NCI-H2029 (cell line): ENCODE results near the gene CH25H.
"Not testable (repeated sequence)": the region's sequence is repeated elsewhere in the genome, so short reads cannot be mapped to it uniquely, and the experiment has no call there.

Experiments
- DNase-seq: peaks from one replicate; lab custom pipeline; 2025; lab: John Stamatoyannopoulos, UW

The CH25H gene

GRCh38 chr10:89201345-89202032, 5.6 kb downstream of the CH25H start:
- no peak for DNase-seq

DNA sequence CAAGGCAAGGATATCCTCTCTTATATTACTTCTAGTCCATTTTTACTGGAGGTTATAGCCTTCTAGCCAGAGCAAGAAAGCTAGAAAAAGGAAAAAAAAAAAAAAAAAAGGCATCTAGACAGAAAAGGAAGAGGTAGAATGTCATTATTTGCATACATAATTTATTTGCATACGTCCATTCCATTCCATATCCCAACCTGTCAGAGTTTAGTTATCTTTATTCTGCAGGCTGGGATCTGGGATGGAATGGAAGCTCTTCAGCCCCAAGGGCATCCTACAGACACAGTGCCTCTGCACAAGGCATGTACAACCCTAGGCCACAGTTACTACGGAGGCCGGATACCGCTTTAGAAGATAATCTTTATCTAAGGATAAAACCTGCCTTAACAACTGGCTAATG, 9.6 kb downstream of the CH25H start:
- DNase-seq: no peak

DNA sequence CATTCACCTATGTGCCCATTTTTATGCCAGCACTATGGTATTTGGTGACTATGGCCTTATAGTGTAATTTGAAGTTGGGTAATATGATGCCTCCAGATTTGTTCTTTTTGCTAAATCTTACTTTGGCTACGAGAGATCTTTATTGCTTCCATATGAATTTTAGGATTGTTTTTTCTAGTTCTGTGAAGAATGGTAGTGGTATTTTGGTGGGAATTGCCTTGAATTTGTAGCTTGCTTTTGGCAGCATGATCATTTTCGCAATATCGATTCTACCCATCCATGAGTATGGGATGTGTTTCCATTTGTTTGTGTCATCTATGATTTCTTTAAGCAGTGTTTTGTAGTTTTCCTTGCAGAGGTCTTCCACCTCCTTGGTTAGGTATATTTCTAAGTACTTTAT, 15.8 kb downstream of the CH25H start:
- not testable (repeated sequence) for DNase-seq

GRCh38 chr10:89189211-89189734, 17.8 kb downstream of the CH25H start:
- DNase-seq: no peak

DNA sequence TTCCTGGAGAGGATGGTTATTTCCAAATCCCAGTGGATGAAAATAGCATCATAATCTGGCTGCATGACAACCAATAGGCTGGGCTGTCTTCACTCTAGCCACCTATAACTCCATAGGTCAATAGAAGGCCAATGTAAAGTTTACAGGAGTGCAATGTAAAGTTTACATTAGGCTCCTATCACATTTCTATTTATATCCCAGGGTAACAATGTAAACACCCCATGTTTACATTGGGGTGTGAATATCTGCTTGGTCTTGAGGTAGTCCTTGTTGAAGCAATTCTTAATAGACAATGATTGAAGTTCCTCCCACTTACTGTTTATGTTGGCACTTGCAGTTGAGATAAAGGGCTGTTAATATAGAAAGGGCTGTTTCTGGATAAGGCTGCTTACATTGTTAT, 21.5 kb downstream of the CH25H start:
- DNase-seq: no peak

- DNase-seq: no peak
Measured at GRCh38 chr10:89184638-89185037, 22.5 kb downstream of the CH25H start.

DNA sequence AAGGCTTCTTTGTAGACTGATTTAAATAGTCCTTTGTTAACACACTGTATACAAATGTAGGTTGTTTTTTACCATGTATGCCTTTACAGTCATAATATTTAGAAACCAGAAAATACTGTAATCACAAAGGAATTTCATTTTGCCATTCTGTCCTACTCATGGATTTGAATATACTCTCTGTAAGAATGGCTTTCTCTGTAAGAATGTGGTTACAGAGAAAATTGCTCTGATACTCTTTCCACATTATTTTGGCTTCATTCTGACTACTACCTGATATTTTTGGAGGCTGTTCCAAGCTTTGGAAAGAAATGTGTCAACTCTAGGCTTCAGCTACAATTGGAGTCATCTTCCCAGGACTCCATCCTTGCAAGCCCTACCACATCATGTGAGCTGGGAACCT, 23.5 kb downstream of the CH25H start:
- no peak for DNase-seq

DNA sequence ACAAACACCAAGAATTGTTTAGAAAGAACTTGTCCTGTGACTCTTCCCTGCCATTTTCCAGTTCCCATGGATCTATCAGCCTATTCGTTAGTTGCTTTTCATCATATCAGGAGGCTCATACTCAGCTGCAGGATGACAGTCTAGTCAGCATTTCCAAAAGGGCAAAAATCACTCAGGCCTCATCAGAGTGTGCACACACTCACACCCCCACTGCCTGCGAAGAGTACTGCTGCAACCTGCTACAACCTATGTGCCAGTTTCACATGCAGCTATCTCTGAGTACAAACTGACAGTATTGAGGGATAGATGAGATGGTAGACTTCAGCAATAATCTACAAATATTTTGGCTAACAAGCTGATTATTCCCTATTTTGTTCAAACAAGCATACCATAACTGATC, 24.2 kb downstream of the CH25H start:
- DNase-seq: no peak

DNA sequence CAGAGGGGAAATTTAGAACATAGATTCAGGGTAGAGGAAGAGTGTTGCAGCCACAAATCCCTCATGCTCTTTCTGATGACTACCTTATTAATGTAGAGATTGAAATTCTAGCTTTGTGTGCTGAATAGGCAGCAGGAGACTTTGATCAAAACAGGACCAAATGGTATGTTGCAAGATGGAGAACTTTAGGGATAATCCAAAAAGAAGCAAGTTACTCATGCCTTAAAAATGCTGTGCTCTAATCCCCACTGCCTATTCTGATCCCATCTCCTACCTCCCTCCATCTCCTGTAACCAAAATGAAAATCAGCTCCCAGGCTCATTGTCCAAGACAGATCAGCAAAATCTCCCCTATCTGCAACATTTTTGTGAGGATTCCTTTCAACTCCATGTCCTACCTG, 31.3 kb downstream of the CH25H start:
- DNase-seq: no peak

DNA sequence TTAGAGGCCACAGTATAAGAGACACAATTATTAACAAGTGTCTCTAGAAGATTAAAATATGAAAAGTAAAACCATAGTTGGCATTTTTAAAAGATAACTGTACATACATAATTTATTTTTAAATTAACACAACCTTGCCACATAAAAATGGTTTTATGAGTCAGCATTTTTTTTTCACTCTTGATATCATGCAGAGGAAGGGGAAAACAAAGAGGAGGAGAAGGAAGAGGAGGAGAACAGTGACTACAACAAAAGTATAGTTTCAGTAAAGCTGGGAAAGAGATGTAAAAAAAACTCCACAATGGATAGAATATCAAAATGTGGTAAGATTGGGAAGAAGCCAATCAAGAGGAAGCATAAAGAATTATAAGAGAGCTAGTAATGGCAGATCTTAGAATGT, 34.0 kb downstream of the CH25H start:
- no peak for DNase-seq

- no peak for DNase-seq
Measured at GRCh38 chr10:89171996-89172395, 35.1 kb downstream of the CH25H start.

DNA sequence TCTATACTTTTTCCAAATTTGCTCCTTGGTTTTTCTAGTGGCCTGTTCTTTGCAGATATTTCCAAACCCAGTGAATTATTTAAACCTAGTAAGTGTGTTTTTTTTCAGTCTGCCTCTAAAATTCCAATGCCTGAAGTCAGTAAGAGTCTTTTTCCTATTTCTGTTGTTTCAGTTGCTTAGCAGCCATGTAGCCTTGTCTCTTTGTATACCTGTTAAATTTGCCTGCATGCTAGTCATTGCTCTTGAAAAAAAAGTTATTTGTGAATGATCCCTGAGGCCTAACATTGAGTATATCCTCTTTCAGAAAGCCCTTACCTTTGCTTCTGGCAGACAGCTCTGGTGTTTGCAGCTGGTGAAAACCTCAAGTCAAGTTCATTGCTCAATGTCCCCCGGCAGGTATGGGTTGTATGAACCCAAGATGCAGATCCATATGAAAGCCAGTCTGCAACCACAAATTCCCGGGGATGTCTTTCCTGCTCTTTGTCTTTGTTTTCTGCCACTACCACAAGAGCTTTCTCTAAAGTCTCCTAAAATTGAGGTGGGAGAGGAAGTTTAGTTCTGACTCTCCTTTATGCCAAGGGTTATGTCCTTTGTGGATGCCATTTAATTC, 35.7 kb downstream of the CH25H start:
- no peak for DNase-seq

GRCh38 chr10:89168354-89168900, 38.7 kb downstream of the CH25H start:
- not testable (repeated sequence) for DNase-seq

DNA sequence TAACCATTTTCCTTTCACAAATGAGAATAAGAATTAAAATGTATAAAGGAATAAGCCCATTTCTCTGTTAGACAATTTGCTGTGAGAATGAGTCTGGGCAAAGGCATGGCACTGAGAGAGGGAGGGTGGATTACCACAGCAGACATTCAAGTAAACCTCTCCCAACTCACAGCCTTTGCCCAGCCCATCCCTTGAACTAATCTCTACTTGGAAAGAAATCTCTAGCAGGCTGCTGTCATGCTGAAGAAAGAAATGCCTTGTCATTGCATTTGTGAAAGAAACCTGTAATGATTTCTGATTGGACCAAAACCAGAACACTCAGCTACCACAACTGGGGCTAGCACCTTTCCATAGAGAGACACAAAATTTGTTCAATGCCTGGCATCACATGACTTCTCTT, 39.2 kb downstream of the CH25H start:
- DNase-seq: no peak

- DNase-seq: no peak
Measured at GRCh38 chr10:89165923-89166322, 41.2 kb downstream of the CH25H start.

DNA sequence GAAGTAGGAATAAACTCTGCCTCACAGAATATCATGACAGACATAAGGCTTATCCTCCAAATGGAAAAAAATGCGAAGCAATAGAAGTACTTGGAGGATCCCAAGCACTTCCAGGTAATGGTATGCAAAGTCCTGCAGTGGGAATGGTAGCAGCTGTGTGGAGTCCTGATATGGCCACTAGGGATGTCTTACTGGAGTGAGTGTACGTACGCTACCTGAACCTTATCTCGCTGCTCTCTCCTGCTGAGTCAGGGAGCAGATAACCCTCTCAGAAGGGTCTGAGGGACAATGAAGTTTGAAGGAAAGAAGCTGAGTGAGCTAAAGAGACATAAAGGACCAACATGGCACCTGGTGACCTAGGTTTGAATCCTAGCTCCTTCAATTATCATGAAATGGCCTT, 42.2 kb downstream of the CH25H start:
- no peak for DNase-seq

DNA sequence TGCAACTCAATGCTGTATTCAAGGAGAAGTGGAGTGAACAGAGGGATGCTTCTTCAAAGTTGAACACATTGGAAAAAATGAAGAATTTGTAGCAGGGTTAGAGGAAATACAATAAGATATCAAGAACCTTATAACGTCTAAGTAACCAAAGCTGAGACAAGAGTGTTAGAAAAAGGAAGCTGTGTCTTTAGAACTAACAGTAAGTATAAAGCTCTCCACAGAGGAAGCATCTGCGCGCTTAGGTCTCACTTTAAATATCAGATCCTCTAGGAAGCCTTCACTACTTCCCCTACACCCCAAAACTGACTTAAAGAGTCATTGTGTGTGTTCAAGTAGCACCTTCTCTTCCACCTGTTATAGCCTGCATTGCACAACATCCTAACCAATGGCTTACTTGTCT, 43.0 kb downstream of the CH25H start:
- no peak for DNase-seq

DNA sequence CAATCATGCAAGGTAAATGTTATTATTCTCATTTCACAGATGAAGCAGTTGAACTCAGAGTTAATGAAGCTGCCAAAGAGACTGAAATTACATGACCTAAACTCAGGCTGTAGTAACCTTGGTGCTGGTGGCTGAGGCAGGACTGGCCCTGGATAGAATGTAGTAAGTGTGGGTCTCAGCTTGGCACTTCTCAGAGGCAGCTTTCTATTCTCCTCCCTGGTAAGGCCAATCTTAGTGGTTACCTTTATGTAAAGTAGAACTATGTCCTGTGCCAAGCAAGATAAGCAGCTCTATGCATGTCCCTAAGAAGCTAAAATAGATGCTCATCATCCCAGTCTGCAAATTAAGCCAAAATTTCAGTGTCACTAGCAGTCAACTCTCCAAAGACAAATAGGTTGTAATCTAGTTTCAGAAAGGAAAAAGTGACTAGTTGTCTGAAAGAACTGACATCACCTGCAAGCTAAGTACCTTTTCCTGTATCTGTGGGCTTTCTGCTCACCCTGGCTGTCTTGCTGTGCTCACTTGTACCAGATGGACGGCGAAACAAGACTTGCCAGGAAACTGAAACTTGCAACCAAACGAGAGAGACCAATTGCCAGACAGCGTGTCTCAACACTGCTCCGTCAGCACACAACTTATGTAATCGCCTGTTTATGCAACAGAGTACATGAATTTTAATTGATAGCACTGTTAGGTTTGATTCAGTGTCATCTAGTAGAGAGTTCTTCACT, 43.7 kb downstream of the CH25H start:
- no peak for DNase-seq

GRCh38 chr10:89162596-89162995, 44.5 kb downstream of the CH25H start:
- no peak for DNase-seq

- no peak for DNase-seq
Measured at GRCh38 chr10:89160339-89160738, 46.8 kb downstream of the CH25H start.

DNA sequence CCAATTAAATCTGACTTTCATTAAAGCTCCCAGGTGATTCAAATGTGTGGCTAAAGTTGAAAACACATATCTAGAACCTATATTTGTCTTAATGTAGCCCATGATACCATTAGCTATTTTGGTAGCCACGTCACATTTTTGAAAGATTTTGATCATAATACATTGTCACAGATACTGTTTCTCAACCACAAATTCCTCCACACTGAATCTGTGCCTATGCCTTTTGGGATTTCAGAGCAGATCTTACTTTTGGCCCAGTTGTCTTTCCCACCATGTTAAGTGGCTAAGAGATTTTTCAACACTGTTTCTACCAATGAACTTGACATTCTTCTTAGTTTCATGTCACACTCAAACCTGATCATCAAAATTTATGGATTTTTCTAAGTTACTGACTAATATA, 47.4 kb downstream of the CH25H start:
- DNase-seq: no peak

DNA sequence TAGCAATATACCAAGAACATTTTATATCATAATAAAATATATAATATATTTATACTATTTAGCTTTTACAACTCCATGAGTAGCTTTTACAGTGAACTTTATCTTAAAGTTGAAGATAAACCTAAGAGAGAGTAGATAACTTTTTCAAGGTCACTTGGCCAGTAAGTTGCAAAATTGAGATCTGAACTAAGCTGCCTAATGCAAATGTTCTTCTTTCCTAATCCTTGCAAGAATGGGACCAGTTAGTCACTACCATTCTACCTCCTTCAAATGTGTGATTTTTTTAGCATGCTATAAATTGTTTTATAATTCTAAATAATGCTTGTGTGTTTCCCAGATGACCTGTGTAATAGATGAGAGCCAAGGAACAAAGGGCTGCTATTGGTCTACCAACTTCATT, 47.8 kb downstream of the CH25H start:
- no peak for DNase-seq

GRCh38 chr10:89158446-89158845, 48.7 kb downstream of the CH25H start:
- no peak for DNase-seq
